Glutamatergic neuron (in vitro differentiated cells): ENCODE results near the gene ARL4C. TPM values are rescaled to one million over a fixed set of nuclear protein-coding genes. Genes with fewer than 3 reads are reported as not detected.

Experiments
- DNase-seq: peaks from one replicate; pipeline ENCODE4 v3.0.0; 2022
- H3K27ac Mint-ChIP-seq: one replicate; pipeline ENCODE4 v1.8.0; 2020; ENCODE audit warnings: mild to moderate bottlenecking, mixed read lengths, inconsistent platforms; ENCODE audit not compliant: unreplicated experiment
- H3K27me3 Mint-ChIP-seq: one replicate; pipeline ENCODE4 v1.8.0; 2020; ENCODE audit warnings: mild to moderate bottlenecking, moderate library complexity, mixed read lengths, inconsistent platforms; ENCODE audit not compliant: unreplicated experiment
- H3K36me3 Mint-ChIP-seq: one replicate; pipeline ENCODE4 v1.8.0; 2020; ENCODE audit warnings: mild to moderate bottlenecking, mixed read lengths, inconsistent platforms; ENCODE audit not compliant: unreplicated experiment
- H3K4me1 Mint-ChIP-seq: one replicate; pipeline ENCODE4 v1.8.0; 2020; ENCODE audit warnings: mild to moderate bottlenecking, low read depth, mixed read lengths, inconsistent platforms; ENCODE audit not compliant: unreplicated experiment
- H3K4me3 Mint-ChIP-seq: one replicate; pipeline ENCODE4 v1.8.0; 2020; ENCODE audit warnings: mild to moderate bottlenecking, mixed read lengths, inconsistent platforms; ENCODE audit not compliant: unreplicated experiment
- H3K9me3 Mint-ChIP-seq: one replicate; pipeline ENCODE4 v1.8.0; 2020; ENCODE audit warnings: mild to moderate bottlenecking, moderate library complexity, mixed read lengths, inconsistent platforms; ENCODE audit not compliant: unreplicated experiment
- total RNA-seq: library from RNA; stranded (reverse); fragmentation: NEBNext Ultra II Directional; extraction: Animal tissue kit (Norgen Biotek cat#: 25700); gene quantifications from one replicate; pipeline ENCODE4 v1.2.1, GENCODE V29; 2021; ENCODE audit not compliant: unreplicated experiment
- TF ChIP-seq, protein P1 (sequence below): fragments of 200-600 bp; sonication (generic); IDR thresholded peaks from one replicate; pipeline ENCODE4 v1.5.0; 2021; ENCODE audit not compliant: partially characterized antibody, unreplicated experiment

The ARL4C gene
- total RNA-seq, 1 donor from 2014 or later = 23.2 TPM

- peaks cover 4% of the 10 kb centered on the region for H3K36me3 Mint-ChIP-seq
- TF ChIP-seq, protein P1, sequence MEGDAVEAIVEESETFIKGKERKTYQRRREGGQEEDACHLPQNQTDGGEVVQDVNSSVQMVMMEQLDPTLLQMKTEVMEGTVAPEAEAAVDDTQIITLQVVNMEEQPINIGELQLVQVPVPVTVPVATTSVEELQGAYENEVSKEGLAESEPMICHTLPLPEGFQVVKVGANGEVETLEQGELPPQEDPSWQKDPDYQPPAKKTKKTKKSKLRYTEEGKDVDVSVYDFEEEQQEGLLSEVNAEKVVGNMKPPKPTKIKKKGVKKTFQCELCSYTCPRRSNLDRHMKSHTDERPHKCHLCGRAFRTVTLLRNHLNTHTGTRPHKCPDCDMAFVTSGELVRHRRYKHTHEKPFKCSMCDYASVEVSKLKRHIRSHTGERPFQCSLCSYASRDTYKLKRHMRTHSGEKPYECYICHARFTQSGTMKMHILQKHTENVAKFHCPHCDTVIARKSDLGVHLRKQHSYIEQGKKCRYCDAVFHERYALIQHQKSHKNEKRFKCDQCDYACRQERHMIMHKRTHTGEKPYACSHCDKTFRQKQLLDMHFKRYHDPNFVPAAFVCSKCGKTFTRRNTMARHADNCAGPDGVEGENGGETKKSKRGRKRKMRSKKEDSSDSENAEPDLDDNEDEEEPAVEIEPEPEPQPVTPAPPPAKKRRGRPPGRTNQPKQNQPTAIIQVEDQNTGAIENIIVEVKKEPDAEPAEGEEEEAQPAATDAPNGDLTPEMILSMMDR = no peak
- H3K27me3 Mint-ChIP-seq = peaks cover 6% of the 10 kb centered on the region
- peaks cover 9% of the 10 kb centered on the region for H3K4me1 Mint-ChIP-seq
- DNase-seq = no peak
- H3K27ac Mint-ChIP-seq = no peak overlapping the region
- peaks cover 6% of the 10 kb centered on the region for H3K9me3 Mint-ChIP-seq
- no peak overlapping the region for H3K4me3 Mint-ChIP-seq
These were observed 6.4 kb downstream of the ARL4C start for GRCh38 chr2:234490271-234491091.

DNA sequence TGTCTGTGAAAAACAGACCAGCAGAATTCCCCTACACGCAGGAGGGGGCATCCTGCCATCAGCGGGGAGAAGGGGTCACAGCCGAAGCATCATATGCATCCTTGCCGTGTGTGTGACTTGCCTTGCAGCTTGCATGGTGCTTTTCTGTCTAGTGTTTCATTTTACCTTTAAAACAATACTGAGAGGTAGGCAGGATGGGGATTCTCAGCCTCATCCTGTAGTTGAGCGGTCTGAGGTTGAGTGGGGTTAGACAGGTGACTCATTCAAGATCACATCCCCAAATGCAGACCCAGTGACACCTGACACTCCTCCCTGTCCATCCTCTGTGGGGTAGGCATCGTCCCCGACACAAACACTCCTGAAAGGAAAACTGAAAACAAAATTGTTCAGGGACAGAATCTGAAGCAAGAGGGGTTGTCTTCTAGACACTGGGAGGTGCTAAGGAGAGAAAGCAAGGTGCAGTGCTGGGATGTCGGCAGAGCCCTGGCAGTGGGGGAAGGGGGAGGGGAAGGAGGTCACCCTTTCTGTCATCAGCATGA is 7.9 kb downstream of the ARL4C start:
- H3K4me1 Mint-ChIP-seq = peaks cover 8% of the 10 kb centered on the region
- H3K27ac Mint-ChIP-seq = no peak overlapping the region
- peaks cover 3% of the 10 kb centered on the region for H3K9me3 Mint-ChIP-seq
- no peaks in the 10 kb centered on the region for H3K27me3 Mint-ChIP-seq
- peaks cover 4% of the 10 kb centered on the region for H3K36me3 Mint-ChIP-seq
- no peak overlapping the region for H3K4me3 Mint-ChIP-seq
- TF ChIP-seq, protein P1 = no peak
- DNase-seq = no peak

GRCh38 chr2:234488486-234488885 is 8.4 kb downstream of the ARL4C start:
- peaks cover 3% of the 10 kb centered on the region for H3K9me3 Mint-ChIP-seq
- H3K36me3 Mint-ChIP-seq = peaks cover 4% of the 10 kb centered on the region
- peaks cover 8% of the 10 kb centered on the region for H3K4me1 Mint-ChIP-seq
- TF ChIP-seq, protein P1 = no peak
- DNase-seq = no peak
- no peaks in the 10 kb centered on the region for H3K27me3 Mint-ChIP-seq
- H3K4me3 Mint-ChIP-seq = no peak overlapping the region
- H3K27ac Mint-ChIP-seq = no peak overlapping the region

GRCh38 chr2:234487356-234487755 is 9.5 kb downstream of the ARL4C start:
- TF ChIP-seq, protein P1 = no peak
- H3K27me3 Mint-ChIP-seq = no peaks in the 10 kb centered on the region
- peaks cover 3% of the 10 kb centered on the region for H3K9me3 Mint-ChIP-seq
- peaks cover 4% of the 10 kb centered on the region for H3K36me3 Mint-ChIP-seq
- DNase-seq = no peak
- no peaks in the 10 kb centered on the region for H3K4me1 Mint-ChIP-seq
- H3K27ac Mint-ChIP-seq = no peak overlapping the region
- H3K4me3 Mint-ChIP-seq = no peak overlapping the region
